Frontal cortex (tissue), 4 donors: ENCODE results near the gene CNN3. TPM values are rescaled to one million over a fixed set of nuclear protein-coding genes. Genes with fewer than 3 reads are reported as not detected.
"Not testable (repeated sequence)": the region's sequence is repeated elsewhere in the genome, so short reads cannot be mapped to it uniquely, and the experiment has no call there.

Source experiments
- DNase-seq, 2 donors: peaks; one replicate each; pipeline ENCODE4 v3.0.0; 2012; ENCODE audit warnings: low spot score in 2 of 2
- FAIRE-seq: peaks from 2 replicates; lab custom pipeline; 2012; peaks lifted over from hg19 to GRCh38; lab: Jason Lieb, UNC
- total RNA-seq: library from RNA; depleted of rRNA; stranded (reverse); fragments of >200 nt; gene quantifications from one replicate; pipeline ENCODE4 v1.2.3, GENCODE V29; 2014
- donor health status: control.
- donor health status: control.
- donor health status: control.

The CNN3 gene
- total RNA-seq, 1 donor from 2014 or later, result 171 TPM

GRCh38 chr1:94951046-94951445 is 24.1 kb upstream of the CNN3 start:
- FAIRE-seq (no peak), DNase-seq (no peak)

GRCh38 chr1:94949681-94950661 is 23.1 kb upstream of the CNN3 start:
- DNase-seq (no peak), FAIRE-seq (no peak)

- DNase-seq, result no peak
- no peak for FAIRE-seq
Observed at GRCh38 chr1:94947437-94947836, 20.5 kb upstream of the CNN3 start.

GRCh38 chr1:94946886-94947285 is 20.0 kb upstream of the CNN3 start:
- FAIRE-seq, result no peak
- DNase-seq, result no peak

GRCh38 chr1:94942171-94943128 is 15.5 kb upstream of the CNN3 start:
- FAIRE-seq, result no peak
- no peak for DNase-seq

GRCh38 chr1:94941480-94941879 is 14.6 kb upstream of the CNN3 start:
- DNase-seq, FAIRE-seq: not testable (repeated sequence)

GRCh38 chr1:94940738-94941137 is 13.8 kb upstream of the CNN3 start:
- no peak for DNase-seq
- FAIRE-seq, result no peak

- no peak for FAIRE-seq
- DNase-seq, result no peak
Observed at GRCh38 chr1:94937820-94938219, 10.9 kb upstream of the CNN3 start.

GRCh38 chr1:94936861-94937620 is 10.1 kb upstream of the CNN3 start:
- no peak for FAIRE-seq
- DNase-seq, result no peak

- no peak for FAIRE-seq
Observed at GRCh38 chr1:94935476-94935875, 8.6 kb upstream of the CNN3 start.

GRCh38 chr1:94935034-94935433 is 8.1 kb upstream of the CNN3 start:
- DNase-seq (no peak), FAIRE-seq (no peak)

More at GRCh38 chr1:94935476-94935875, 8.6 kb upstream of the CNN3 start:
- no peak for DNase-seq

GRCh38 chr1:94934551-94934950 is 7.6 kb upstream of the CNN3 start:
- FAIRE-seq (no peak), DNase-seq (no peak)

- DNase-seq (no peak), FAIRE-seq (no peak)
Observed at GRCh38 chr1:94931254-94931841, 4.4 kb upstream of the CNN3 start.

- no peak for FAIRE-seq
- no peak for DNase-seq
Observed at GRCh38 chr1:94929351-94930217, 2.7 kb upstream of the CNN3 start.

GRCh38 chr1:94928293-94928939 is 1.5 kb upstream of the CNN3 start:
- FAIRE-seq (no peak), DNase-seq (no peak)

GRCh38 chr1:94927405-94928175 is 680 bp upstream of the CNN3 start:
- peak; percentile 22 to 43 for DNase-seq
- FAIRE-seq, result no peak
